HG02571 (cell line): ENCODE results near the gene OSBP2.

Source experiments
- ATAC-seq: cut with Tn5 transposase; IDR thresholded peaks from one replicate; pipeline ENCODE4 v1.9.1; 2021; ENCODE audit warnings: mild to moderate bottlenecking, moderate library complexity; ENCODE audit not compliant: unreplicated experiment

OSBP2 gene

GRCh38 chr22:30890686-30891442 is 196.2 kb downstream of the OSBP2 start:
- no peak for ATAC-seq

- no peak for ATAC-seq
Measured at GRCh38 chr22:30891443-30891755, 196.7 kb downstream of the OSBP2 start.

- ATAC-seq = no peak
Measured at GRCh38 chr22:30891781-30892180, 197.1 kb downstream of the OSBP2 start.

GRCh38 chr22:30892286-30892685 is 197.6 kb downstream of the OSBP2 start:
- no peak for ATAC-seq

GRCh38 chr22:30892731-30893221 is 198.1 kb downstream of the OSBP2 start:
- ATAC-seq = no peak

GRCh38 chr22:30893434-30894370 is 199.0 kb downstream of the OSBP2 start:
- ATAC-seq = no peak

- ATAC-seq = no peak
Measured at GRCh38 chr22:30894371-30894740, 199.7 kb downstream of the OSBP2 start.

GRCh38 chr22:30902496-30903357 is 208.1 kb downstream of the OSBP2 start:
- ATAC-seq = no peak

- ATAC-seq = no peak
Measured at GRCh38 chr22:30903876-30904460, 209.3 kb downstream of the OSBP2 start.

GRCh38 chr22:30905696-30906341 is 211.1 kb downstream of the OSBP2 start:
- ATAC-seq = no peak

- no peak for ATAC-seq
Measured at GRCh38 chr22:30906411-30906810, 211.7 kb downstream of the OSBP2 start.

- ATAC-seq = no peak
Measured at GRCh38 chr22:30906946-30907345, 212.3 kb downstream of the OSBP2 start.

- ATAC-seq = no peak
Measured at GRCh38 chr22:30908051-30908461, 213.4 kb downstream of the OSBP2 start.

- no peak for ATAC-seq
Measured at GRCh38 chr22:30909306-30909705, 214.6 kb downstream of the OSBP2 start.

GRCh38 chr22:30910358-30910757 is 215.7 kb downstream of the OSBP2 start:
- ATAC-seq = no peak

GRCh38 chr22:30918761-30919160 is 224.1 kb downstream of the OSBP2 start:
- no peak for ATAC-seq

GRCh38 chr22:30919973-30920372 is 225.3 kb downstream of the OSBP2 start:
- no peak for ATAC-seq

GRCh38 chr22:30920407-30920806 is 225.7 kb downstream of the OSBP2 start:
- ATAC-seq = no peak

- no peak for ATAC-seq
Measured at GRCh38 chr22:30921108-30921507, 226.4 kb downstream of the OSBP2 start.

GRCh38 chr22:30922151-30922611 is 227.5 kb downstream of the OSBP2 start:
- ATAC-seq = peak; percentile 51
